GM18907 (cell line): ENCODE measurements around the gene LRRC37A3.
A peak's percentile ranks its signal among the peaks of the same experiment; 100 is the strongest.
"Not testable (repeated sequence)": the region's sequence is repeated elsewhere in the genome, so short reads cannot be mapped to it uniquely, and the experiment has no call there.

Source experiments
- ATAC-seq: cut with Tn5 transposase; IDR thresholded peaks from one replicate; pipeline ENCODE4 v1.9.1; 2021; ENCODE audit warnings: mild to moderate bottlenecking, moderate library complexity; ENCODE audit not compliant: unreplicated experiment

The LRRC37A3 gene

DNA sequence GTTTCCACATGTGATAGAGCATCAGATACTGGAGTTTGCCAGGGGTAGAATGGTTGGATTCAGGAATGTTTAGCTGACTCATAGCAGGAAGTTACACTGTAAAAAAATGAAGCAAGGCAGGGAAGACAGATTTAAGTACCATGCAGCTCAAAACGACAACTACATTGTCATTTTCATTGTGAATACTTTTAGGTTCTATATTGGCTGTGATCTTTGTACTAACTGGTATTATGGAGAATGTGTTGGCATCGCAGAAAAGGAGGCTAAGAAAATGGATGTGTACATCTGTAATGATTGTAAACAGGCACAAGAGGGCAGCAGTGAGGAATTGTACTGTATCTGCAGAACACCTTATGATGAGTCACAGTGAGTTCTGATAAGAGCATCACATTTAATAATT lies 8.2 kb upstream of the LRRC37A3 start:
- peak; percentile 61 for ATAC-seq

DNA sequence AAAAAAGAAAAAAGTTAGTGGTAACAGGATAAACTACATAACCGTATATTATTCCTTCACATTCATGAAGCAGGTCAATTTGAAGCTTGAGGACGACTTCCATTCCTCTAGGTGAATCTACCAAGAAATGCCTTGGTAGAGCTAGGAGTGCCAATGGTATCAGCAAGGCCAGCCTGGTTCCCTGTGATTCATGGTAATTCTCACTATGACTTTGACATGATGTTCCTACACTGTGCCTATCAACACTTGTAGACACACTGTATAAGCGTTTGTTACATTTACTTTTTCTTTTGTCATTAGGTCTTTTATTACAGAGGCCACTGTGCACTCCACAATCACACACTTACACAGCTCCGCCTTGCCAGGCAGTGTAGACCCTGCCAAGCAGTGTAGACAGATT lies 7.2 kb upstream of the LRRC37A3 start:
- not testable (repeated sequence) for ATAC-seq

DNA sequence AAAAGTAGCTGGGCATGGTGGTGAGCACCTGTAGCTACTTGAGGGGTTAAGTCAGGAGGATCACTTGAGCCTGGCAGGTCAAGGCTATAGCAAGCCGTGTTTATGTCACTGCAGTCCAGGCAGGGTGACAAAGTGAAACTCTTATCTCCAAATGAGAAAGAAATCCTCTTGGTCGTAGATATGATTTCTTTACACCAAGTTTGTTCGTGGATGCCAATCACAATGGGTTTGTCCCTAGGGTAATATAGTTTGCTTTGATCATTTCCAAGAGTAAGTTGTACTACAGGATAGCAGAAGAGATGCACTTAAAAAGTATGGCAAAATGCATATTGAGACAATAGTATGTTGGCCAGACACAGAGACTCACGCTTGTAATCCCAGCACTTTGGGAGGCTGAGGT lies 6.0 kb upstream of the LRRC37A3 start:
- not testable (repeated sequence) for ATAC-seq

DNA sequence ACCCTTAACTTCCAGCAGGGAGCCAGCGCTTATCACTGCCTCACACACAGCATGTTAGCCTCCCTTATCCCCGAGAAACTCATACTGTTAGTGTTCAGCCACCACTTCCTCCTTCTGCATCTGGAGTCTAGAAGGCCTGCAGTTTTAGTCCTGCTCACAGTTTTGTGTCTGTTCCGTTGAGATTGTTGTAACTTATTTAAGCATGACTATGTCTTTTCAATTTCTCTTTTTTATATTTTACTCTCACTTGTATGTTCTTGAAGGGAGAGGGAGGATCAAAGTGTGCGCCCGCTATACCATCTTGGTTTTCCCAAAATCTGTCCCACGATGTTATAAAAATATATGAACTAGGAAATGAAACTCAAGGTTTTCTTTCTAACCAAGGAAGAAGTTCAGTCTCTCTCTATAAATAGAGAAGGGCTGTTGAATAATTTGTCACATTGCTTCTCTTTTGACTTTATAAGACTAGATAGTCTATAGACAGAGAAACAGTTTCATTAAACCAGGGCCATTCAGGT lies 3.8 kb upstream of the LRRC37A3 start:
- peak; percentile 35 for ATAC-seq

DNA sequence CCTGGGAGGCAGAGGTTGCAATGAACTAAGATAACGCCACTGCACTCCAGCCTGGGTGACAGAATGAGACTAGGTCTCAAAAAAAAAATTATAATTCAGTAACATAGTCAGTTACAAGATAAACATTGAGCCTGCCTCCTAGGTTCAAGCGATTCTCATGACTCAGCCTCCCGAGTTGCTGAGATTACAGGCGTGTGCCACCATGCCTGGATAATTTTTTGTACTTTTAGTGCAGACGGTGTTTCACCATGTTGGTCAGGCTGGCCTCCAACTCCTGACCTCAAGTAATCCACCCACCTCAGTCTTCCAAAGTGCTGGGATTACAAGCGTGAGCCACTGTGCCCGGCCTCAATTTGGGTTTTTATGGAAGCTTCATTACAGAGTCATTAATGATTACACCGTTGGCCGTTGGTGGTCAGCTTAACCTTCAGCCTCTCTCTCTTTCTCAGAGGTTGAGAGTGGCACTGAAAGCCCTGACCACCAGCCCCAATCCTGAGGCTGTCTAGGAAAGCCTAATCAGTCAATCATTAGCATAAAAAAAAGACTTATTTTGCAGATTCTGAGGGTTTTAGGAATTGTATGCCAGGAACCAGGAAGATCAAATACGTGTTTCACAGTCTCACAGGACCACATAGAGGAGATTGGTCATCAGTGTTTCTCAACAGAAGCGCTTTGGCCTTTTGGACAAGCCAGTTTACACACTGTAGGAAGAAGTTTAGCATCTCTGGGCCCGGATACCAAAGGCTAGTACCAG lies 1.3 kb upstream of the LRRC37A3 start:
- no peak for ATAC-seq

DNA sequence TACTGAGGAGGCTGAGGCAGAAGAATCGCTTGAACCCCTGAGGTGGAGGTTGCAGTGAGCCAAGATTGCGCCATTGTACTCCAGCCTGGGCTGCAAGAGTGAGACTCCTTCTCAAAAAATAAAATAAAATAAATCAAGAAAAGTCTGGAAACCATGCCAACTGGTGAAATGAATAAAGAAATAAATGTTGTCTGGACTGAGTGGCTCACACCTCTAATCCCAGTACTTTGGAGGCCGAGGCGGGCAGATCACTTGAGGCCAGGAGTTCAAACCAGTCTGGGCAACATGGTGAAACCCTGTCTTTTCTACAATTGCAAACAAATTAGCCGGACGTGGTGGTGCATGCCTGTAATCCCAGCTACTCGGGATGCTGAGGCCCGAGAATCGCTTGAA lies 744 bp upstream of the LRRC37A3 start:
- ATAC-seq = no peak

DNA sequence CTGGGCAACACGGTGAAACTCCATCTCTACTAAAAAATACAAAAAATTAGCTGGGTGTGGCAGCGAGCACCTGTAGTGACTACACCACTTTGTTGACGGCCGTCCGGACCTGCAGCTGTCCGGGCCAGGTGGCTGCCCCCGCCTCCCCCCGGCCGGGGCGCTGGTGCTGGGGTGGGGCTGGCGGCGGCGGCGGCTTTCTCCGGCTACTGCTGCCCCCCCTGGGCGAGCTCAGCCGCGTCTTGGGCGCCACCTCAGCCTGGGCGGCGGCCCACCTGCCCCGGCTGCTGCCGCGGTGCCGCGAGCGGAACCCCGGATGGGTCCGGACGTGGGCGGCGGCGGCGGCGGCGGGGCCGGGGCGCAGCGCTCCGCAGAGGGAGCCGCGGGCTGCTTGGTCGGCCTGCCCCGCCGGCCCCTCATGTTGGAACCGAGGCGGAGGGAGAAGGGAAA lies 413 bp downstream of the LRRC37A3 start:
- ATAC-seq = peak; percentile 58

DNA sequence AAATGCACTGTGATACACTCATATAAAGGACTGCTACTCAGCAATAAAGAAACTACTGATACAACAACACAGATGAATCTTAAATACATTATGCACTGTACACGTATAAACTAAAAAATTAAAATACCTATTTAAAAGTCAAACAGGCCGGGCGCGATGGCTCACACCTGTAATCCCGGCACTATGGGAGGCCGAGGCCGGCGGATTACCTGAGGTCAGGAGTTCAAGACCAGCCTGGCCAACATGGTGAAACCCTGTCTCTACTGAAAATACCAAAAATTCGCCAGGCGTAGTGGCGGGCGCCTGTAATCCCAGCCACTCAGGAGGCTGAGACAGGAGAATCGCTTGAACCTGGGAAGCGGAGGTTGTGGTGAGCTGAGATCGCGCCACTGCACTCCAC lies 1.7 kb downstream of the LRRC37A3 start:
- not testable (repeated sequence) for ATAC-seq

DNA sequence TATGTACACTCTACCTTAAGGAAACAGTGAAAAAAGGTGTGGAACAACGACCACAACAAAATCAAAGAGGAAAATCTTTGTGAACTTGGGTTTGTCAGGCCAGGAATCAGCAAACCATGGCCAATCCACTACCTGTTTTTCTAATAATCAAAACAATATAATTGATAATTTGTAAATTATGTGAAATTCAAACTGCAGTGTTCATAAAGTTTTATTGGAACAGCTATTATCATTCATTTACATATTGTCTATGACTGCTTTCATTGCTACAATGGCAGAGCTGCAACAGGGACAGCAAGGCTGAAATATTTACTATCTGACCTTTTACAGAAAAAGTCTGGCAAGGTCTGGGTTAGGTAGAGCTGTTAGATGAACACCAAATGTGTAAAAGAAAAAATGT lies 4.0 kb downstream of the LRRC37A3 start:
- ATAC-seq = not testable (repeated sequence)

DNA sequence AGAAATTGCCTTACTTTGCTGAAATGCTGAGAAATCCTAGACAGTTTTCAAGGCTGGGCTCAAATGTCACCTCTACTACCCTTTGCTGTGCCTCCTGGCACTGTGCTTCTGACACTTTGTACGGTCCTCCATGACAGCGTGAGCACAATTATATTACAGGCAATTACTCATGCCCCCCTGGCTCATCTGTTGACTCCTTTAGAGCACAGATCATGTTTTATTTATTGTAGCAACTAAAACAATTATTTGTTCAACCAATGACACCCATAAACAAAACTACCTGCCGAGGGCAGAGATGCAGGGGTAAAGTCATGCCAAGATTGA lies 9.1 kb downstream of the LRRC37A3 start:
- ATAC-seq = not testable (repeated sequence)

DNA sequence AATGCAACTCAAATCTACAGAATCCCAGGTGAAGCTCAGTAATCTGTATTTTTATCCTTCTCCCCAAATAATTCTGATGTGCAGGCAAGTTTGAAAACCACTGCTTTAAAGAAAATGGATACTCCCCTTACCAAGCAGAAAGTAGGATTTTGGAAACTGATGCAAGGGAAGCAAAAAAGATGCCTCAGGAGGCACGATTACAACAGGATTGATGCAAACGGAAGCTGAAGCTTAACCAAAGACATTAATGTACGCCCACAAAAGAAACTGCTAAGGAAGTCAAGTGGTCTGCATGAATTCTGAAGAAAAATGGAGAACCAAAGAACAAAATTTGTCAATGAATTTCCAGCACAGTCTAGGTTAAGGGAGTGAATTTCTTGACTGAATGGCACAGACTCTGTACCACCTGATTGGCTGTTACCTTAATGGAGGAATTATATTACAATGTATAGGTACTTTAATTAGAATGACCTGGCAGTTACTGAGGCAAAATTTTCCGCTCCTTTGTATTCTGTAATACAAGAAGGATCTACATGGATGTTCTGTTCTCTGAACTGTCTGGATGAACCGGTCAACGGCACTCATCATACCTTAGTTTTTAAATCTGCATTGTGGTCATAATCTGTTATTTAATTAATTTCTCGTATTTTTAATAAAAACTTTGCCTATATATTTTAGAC lies 9.6 kb downstream of the LRRC37A3 start:
- not testable (repeated sequence) for ATAC-seq

DNA sequence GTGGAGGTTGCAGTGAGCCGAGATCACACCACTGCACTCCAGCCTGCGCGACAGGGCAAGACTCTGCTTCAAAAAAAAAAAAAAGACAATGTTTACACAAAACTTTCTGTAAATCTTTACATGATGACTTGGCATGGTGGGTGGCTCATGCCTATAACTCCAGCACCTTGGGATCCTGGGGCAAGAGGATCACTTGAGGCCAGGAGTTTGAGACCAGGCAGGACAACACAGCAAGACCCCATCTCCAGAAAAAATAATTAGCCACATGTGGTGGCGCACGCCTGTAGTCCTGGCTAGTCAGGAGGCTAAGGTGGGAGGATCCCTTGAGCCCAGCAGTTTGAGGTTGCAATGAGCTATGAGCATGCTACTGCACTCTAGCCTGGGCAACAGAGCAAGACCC lies 15.2 kb downstream of the LRRC37A3 start:
- not testable (repeated sequence) for ATAC-seq

DNA sequence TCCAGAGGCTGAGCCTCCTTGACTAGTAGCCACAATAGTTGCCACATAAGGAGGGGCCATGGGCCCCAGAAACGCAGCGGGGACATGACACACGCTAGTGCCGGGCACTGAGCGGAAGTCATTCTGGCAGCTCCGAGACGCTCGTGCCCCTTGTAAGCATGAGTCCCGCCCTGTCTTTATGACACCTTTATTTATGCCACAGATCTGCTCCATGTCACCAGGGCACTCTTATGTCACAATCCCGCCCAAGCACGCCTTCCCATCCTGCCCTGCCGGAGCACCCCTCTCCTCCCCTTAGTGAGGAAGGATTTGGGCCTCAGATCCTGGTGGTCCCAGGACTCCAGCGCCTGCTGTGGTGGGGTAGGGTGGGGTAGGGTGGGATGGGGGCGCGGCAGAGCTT lies 22.1 kb downstream of the LRRC37A3 start:
- ATAC-seq = not testable (repeated sequence)

DNA sequence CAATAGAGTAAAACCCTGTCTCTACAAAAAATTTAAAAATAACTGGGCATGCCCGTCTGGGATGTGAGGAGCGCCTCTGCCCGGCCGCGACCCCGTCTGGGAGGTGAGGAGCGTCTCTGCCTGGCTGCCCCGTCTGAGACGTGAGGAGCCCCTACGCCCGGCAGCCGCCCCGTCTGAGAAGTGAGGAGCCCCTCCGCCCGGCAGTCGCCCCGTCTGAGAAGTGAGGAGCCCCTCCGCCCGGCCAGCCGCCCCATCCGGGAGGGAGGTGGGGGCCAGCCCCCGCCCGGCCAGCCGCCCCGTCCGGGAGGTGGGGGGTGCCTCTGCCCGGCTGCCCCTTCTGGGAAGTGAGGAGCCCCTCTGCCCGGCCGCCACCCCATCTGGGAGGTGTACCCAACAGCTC lies 45.1 kb downstream of the LRRC37A3 start:
- not testable (repeated sequence) for ATAC-seq

DNA sequence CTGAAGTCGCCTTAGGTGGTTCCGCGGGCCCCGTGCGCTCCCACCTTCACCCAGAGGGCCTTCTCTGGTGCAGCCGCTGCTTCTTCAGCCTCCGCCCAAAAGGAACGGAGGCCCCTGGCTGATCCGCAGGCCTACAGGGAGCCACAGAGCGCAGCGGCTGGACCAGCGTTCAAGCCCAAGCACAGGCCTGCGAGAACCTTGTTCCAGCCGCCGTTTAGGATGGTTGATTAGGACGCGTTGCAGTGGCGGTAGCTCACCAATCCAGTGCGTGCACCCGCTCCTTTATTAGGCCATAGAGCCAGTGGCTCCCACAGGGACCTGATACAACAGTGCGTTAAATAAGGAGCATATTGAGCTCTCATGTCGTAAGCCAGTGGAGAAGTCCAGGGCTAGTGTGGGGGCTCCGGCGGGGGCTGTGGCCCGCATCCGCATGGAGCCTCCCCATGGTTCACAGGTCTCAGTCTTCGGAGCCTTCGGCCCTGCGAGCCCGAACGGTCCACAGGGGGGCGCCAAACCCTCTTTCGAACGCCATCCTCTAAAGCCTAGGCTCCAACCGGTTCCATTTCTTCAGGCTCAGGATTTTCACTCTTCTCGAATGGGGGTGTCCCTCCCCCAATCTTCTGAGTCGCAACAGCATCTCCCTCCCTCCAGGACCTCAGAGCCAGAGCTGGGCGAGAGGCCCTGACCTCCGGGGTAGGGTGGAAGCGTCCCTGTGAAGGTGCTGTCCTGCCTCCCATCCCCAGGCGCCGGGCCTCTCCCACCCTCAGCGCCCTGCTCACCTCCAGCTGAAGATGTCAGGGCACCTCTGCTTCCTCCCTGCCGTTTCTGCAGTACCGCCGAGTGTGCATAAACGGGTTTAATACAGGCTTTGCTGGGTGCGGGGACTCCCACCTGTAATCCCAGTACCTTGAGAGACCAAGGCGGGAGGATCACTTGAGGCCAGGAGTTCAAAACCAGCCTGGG lies 71.5 kb downstream of the LRRC37A3 start:
- not testable (repeated sequence) for ATAC-seq

DNA sequence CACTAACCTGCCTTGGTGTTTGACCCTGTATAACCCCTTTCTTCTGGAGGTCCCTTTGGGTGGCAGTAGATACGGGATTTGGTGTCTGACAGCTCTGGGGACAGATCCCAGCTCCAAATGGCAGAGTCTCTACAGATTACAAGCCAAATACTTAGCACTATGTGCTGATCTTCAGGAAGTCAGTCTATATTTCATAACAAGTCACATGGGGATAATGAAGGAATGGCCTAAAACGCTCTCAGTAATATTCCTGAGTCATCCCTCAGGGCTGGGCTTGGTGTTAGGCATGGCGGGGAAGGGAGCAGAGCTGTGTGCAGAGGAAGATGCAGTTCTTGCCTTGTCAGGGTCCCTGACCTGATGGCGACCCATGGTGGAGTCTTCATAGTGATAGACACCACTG lies 72.4 kb downstream of the LRRC37A3 start:
- ATAC-seq = not testable (repeated sequence)

DNA sequence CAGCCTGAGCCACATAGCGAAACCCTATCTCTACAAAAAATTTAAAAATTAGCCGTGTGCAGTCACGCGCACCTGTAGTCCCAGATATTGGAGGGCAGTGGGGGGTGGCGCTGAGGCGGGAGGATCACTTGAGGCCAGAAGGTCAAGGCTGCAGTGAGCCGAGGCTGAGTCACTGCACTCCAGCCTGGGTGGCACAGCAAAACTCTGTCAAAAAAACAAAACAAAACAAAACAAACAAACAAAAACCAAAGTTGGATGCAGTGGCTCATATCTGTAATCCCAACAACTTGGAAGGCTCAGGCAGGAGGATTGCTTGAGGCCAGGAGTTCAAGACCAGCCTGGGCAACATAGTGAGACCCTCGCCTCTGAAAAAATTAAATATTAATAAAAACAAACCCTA lies 75.4 kb downstream of the LRRC37A3 start:
- ATAC-seq = not testable (repeated sequence)

DNA sequence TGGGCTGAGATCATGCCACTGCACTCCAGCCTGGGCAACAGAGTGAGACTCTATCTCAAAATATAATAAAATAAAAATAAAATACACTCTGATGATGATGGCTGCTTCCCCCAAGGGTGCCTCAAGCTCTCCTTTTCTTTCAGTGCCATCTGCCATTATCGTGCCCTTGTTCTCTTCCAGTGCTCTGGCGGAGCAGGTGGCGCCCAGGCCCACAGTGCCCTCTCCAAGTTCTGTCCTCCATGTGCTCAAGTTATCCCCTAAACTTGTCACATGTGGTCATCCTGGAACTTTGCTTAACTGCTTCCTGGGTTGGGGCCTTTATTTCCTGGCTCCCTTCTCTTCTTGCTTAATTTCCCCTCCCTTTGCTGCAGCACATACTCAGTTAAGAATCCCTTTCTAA lies 76.4 kb downstream of the LRRC37A3 start:
- not testable (repeated sequence) for ATAC-seq

DNA sequence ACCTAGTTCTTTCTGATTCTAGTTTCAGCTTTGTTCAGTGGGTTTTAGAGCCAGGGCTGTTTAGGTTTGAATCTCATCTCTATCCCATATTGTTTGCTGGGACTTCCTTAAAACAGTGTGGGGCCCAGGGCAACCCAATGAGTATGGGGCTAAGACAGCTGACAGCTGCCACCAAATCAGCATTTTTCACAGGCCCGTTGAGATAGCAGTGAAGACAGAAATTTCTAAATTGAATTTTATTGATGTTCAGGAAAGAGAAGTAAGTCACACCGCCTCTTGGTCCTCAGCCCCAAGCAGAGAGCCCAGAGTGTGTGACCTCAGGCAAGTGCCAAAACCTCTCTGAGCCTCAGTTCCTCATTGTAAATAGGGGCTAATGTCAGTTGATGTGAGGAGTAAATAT lies 78.3 kb downstream of the LRRC37A3 start:
- not testable (repeated sequence) for ATAC-seq

DNA sequence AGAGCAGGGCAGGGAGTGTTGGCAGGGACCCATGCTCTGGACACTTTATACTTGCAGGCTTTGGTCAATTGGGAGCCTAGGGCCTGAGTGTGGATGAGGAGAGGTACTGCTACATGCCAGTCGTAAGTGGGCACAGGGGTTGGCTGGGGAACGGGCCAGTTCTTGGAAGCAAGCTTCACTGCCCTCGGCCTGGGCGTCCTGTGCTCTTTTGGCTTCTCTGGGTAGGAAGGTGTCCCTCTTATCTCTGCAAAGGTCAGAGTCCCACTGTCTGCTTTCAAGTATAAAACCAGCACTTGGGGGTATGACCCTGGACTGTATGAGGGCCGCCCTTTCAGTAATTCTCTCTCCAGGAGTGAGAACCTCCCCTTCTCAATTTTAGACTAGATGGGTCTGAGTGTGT lies 80.8 kb downstream of the LRRC37A3 start:
- ATAC-seq = not testable (repeated sequence)
